ENCODE data around the gene PLA2G4B.

GRCh38 chr15:41847206-41847605, 8.6 kb downstream of the PLA2G4B start:
- TF ChIP-seq TCF12 (IDR thresholded peaks at IDR 0.05; ENCODE audit: low read depth) (no peak), YY1 (IDR thresholded peaks at IDR 0.05; ENCODE audit: low read depth) (no peak), EP300 (IDR thresholded peaks at IDR 0.05; ENCODE audit: borderline replicate concordance) (no peak), FOXM1 (IDR thresholded peaks at IDR 0.05; ENCODE audit: borderline replicate concordance, low read depth) (no peak), EGR1 (IDR thresholded peaks at IDR 0.05) (no peak), REST (IDR thresholded peaks at IDR 0.05; ENCODE audit: low read depth) (no peak), RAD21 (IDR thresholded peaks at IDR 0.05; ENCODE audit: low read depth) (no peak), TAF1 (IDR thresholded peaks at IDR 0.05; ENCODE audit: low read depth) (no peak), CREB1 (IDR thresholded peaks at IDR 0.05; ENCODE audit: low read depth) (no peak), TEAD4 (IDR thresholded peaks at IDR 0.05) (no peak), CEBPB (IDR thresholded peaks at IDR 0.05) (no peak)
- TF ChIP-seq, protein P1, sequence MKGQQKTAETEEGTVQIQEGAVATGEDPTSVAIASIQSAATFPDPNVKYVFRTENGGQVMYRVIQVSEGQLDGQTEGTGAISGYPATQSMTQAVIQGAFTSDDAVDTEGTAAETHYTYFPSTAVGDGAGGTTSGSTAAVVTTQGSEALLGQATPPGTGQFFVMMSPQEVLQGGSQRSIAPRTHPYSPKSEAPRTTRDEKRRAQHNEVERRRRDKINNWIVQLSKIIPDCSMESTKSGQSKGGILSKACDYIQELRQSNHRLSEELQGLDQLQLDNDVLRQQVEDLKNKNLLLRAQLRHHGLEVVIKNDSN (IDR thresholded peaks at IDR 0.05): no peak
- TF ChIP-seq, protein P2, sequence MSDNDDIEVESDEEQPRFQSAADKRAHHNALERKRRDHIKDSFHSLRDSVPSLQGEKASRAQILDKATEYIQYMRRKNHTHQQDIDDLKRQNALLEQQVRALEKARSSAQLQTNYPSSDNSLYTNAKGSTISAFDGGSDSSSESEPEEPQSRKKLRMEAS (IDR thresholded peaks at IDR 0.05): no peak
